Loucy (cell line): ENCODE results near the gene MSX1.

ENCODE experiments used
- EZH2phosphoT487 ChIP-seq: fragments of 200-600 bp; IDR thresholded peaks from 2 replicates; pipeline ENCODE4 v1.6.1; 2018; ENCODE audit warnings: antibody characterized with exemption, mild to moderate bottlenecking, moderate library complexity, borderline replicate concordance
- TF ChIP-seq, protein P1 (sequence below): fragments of 200-600 bp; sonication (generic); conservative IDR thresholded peaks from 2 replicates; pipeline ENCODE4 v1.5.1; 2014; ENCODE audit warnings: mild to moderate bottlenecking, antibody characterized with exemption, low read length

DNA sequence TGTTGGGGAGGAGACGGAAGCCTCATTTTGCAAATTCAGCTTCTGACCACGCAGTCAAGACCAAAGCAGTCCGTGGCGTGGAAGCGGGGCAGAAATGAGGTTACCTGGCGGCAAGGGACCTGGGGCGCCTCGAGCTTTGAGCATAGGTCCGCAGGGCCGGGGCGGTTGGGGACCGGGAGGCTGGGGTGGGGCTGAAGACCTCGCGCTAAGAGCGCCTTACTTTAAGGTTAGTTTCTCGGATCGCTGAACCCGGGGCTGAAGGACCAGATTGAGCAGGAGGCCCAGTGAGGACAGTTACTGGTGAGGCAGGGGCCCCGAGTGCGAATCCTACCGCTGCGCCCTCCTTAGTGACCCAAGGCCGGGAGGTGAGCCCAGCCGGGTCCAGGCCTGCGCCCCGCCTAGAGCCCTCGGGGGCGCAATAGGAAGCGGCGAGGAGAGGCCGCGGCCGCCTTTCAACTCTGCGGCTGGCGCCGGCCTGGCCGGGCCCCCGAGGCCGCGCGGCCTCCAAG is 7.5 kb downstream of the MSX1 start:
- TF ChIP-seq, protein P1, sequence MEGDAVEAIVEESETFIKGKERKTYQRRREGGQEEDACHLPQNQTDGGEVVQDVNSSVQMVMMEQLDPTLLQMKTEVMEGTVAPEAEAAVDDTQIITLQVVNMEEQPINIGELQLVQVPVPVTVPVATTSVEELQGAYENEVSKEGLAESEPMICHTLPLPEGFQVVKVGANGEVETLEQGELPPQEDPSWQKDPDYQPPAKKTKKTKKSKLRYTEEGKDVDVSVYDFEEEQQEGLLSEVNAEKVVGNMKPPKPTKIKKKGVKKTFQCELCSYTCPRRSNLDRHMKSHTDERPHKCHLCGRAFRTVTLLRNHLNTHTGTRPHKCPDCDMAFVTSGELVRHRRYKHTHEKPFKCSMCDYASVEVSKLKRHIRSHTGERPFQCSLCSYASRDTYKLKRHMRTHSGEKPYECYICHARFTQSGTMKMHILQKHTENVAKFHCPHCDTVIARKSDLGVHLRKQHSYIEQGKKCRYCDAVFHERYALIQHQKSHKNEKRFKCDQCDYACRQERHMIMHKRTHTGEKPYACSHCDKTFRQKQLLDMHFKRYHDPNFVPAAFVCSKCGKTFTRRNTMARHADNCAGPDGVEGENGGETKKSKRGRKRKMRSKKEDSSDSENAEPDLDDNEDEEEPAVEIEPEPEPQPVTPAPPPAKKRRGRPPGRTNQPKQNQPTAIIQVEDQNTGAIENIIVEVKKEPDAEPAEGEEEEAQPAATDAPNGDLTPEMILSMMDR: no peak
- no peak for TF ChIP-seq EZH2phosphoT487
